Calu3 (cell line): ENCODE measurements around the gene PTPN21. TPM values are rescaled to one million over a fixed set of nuclear protein-coding genes. Genes with fewer than 3 reads are reported as not detected.

Source experiments
- BruUV-seq: library from RNA; stranded (reverse); fragments of 400-500 nt; replicated peaks from 2 replicates; lab custom pipeline; 2021; lab: Mats Ljungman, UMichigan
- CTCF ChIA-PET: fragments of 300-600 bp; sonication (Branson Sonifier 250); formaldehyde crosslinking; loops from one replicate; lab custom pipeline; 2022; ENCODE audit warnings: antibody characterized with exemption; lab: Charles Lee
- DNase-seq: peaks from one replicate; pipeline ENCODE4 v3.0.0; 2022
- H3K27ac Mint-ChIP-seq: one replicate; pipeline ENCODE4 v1.8.0; 2022; ENCODE audit warnings: mixed read lengths; ENCODE audit not compliant: unreplicated experiment
- H3K27me3 Mint-ChIP-seq: one replicate; pipeline ENCODE4 v1.8.0; 2022; ENCODE audit warnings: mixed read lengths; ENCODE audit not compliant: unreplicated experiment
- H3K36me3 Mint-ChIP-seq: one replicate; pipeline ENCODE4 v1.8.0; 2022; ENCODE audit warnings: mild to moderate bottlenecking, moderate library complexity, mixed read lengths; ENCODE audit not compliant: insufficient read depth, unreplicated experiment
- H3K4me1 Mint-ChIP-seq: one replicate; pipeline ENCODE4 v1.8.0; 2022; ENCODE audit warnings: mild to moderate bottlenecking, low read depth, mixed read lengths; ENCODE audit not compliant: unreplicated experiment
- H3K4me3 Mint-ChIP-seq: one replicate; pipeline ENCODE4 v1.8.0; 2022; ENCODE audit warnings: mild to moderate bottlenecking, low read depth, moderate library complexity, mixed read lengths; ENCODE audit not compliant: unreplicated experiment
- H3K9me3 Mint-ChIP-seq: one replicate; pipeline ENCODE4 v1.8.0; 2022; ENCODE audit warnings: low read depth, mixed read lengths; ENCODE audit not compliant: unreplicated experiment
- intact Hi-C: fragments of 100-400 bp; cut with micrococcal nuclease; formaldehyde crosslinking; loops from one replicate; pipeline ENCODE4 v1.10.0; 2022; ENCODE audit not compliant: unreplicated experiment
- total RNA-seq: library from RNA; stranded (reverse); gene quantifications from 2 replicates; pipeline ENCODE4 v1.2.3, GENCODE V29; 2022
- TF ChIP-seq, protein P1 (sequence below): fragments of 200-600 bp; IDR thresholded peaks from one replicate; pipeline ENCODE4 v1.8.0; 2022; ENCODE audit warnings: antibody characterized with exemption; ENCODE audit not compliant: unreplicated experiment

Gene PTPN21
- total RNA-seq, 1 experiment from 2014 or later, result 10.0 TPM

DNA sequence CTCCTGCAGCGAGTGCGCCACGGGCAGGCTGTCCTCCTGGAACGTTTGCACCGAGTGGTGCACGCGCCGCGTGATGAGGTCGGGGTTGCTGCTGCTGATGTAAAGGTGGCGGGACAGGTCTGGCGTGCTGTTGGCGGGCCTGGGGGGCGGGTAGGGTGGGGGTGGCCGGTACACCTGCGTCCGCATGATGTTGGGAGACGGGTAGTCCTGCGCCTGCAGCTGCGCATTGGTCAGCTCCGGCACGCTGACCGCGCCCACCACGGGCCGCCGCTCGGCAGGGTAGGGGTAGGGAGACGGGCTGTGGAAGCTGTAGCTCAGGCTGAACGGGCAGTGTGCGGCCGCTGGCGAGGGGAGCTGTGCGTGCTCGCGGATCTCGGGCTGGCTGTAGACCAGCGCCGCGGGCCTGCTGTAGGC is 75.2 kb downstream of the PTPN21 start:
- TF ChIP-seq, protein P1, sequence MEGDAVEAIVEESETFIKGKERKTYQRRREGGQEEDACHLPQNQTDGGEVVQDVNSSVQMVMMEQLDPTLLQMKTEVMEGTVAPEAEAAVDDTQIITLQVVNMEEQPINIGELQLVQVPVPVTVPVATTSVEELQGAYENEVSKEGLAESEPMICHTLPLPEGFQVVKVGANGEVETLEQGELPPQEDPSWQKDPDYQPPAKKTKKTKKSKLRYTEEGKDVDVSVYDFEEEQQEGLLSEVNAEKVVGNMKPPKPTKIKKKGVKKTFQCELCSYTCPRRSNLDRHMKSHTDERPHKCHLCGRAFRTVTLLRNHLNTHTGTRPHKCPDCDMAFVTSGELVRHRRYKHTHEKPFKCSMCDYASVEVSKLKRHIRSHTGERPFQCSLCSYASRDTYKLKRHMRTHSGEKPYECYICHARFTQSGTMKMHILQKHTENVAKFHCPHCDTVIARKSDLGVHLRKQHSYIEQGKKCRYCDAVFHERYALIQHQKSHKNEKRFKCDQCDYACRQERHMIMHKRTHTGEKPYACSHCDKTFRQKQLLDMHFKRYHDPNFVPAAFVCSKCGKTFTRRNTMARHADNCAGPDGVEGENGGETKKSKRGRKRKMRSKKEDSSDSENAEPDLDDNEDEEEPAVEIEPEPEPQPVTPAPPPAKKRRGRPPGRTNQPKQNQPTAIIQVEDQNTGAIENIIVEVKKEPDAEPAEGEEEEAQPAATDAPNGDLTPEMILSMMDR, result no peak
- intact Hi-C loops, result no loop called here
- BruUV-seq, result no TSS peak
- Mint-ChIP-seq H3K36me3 (no peaks in the 10 kb centered on the region), H3K4me1 (no peaks in the 10 kb centered on the region), H3K27me3 (no peaks in the 10 kb centered on the region), H3K27ac (no peak overlapping the region), H3K9me3 (no peaks in the 10 kb centered on the region), H3K4me3 (no peak overlapping the region)
- CTCF ChIA-PET, result no interaction called here
- no peak for DNase-seq

DNA sequence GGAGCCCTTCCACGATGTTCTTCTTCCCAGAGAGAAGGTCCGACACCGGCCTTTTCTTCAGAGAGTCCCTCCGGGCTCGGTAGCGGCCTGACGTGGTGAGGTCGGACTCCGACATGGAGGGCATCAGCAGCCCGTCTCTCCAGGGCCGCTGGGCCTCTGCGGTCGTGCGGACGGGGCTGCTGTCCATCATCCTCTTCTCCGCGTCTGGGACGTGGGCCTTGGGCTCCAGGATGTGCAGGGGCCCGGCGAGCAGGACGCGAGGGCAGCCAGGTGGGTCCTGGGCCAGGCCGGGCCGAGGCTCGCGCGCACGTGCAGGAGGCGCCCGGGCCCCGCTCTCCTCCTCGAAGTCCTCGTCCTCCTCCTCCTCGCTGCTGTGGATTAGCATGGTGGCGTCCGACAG is 75.9 kb downstream of the PTPN21 start:
- BruUV-seq, result no TSS peak
- intact Hi-C loops, result no loop called here
- CTCF ChIA-PET, result no interaction called here
- Mint-ChIP-seq H3K9me3 (no peaks in the 10 kb centered on the region), H3K36me3 (no peaks in the 10 kb centered on the region), H3K27ac (no peak overlapping the region), H3K27me3 (no peaks in the 10 kb centered on the region), H3K4me3 (no peak overlapping the region), H3K4me1 (no peaks in the 10 kb centered on the region)
- TF ChIP-seq, protein P1, result no peak
- DNase-seq, result no peak

DNA sequence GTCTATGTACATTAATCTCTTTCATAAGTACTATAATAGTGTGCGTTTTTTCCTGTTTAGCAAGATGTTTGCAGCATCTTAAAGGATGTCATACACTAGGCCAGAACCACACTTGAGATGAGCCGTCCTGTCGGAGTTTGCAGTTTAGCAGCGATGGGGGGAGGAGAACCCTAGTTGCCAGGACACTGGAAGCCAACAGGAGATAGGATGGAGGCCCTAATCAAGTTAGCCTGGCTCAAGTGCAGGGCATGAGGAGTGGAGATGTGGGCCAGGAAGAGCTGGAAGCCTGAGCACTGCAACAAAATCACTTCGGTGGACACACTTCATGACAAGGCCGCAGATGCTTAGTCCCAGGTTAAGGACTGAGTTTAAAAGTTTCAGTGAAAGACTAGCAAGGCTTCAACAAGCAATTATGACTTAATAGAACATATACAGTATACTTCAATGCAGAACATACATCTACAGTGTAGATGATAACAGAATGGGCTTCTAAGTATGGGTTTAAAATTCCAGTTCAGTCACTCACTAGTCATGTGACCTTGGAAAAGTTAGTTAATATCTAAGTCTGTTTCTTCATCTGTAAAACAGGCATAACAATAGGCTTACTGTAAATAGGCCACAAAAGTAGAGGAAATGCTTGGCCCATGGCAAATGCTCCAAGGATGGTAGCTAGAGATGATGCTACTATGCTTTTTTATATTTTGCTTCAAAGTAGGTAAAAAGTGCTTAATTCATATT is 77.1 kb downstream of the PTPN21 start:
- no peak overlapping the region for H3K4me3 Mint-ChIP-seq
- no peak for DNase-seq
- intact Hi-C loops, result no loop called here
- no peaks in the 10 kb centered on the region for H3K27me3 Mint-ChIP-seq
- no peaks in the 10 kb centered on the region for H3K4me1 Mint-ChIP-seq
- no peaks in the 10 kb centered on the region for H3K36me3 Mint-ChIP-seq
- no peaks in the 10 kb centered on the region for H3K9me3 Mint-ChIP-seq
- CTCF ChIA-PET, result no interaction called here
- no TSS peak for BruUV-seq
- TF ChIP-seq, protein P1, result no peak
- H3K27ac Mint-ChIP-seq, result no peak overlapping the region

- no peaks in the 10 kb centered on the region for H3K4me1 Mint-ChIP-seq
- intact Hi-C loops, result no loop called here
Observed at GRCh38 chr14:88476825-88477224, 78.0 kb downstream of the PTPN21 start.

More at GRCh38 chr14:88476825-88477224, 78.0 kb downstream of the PTPN21 start:
- Mint-ChIP-seq H3K36me3 (no peaks in the 10 kb centered on the region), H3K27me3 (no peaks in the 10 kb centered on the region), H3K27ac (no peak overlapping the region), H3K9me3 (no peaks in the 10 kb centered on the region), H3K4me3 (no peak overlapping the region)
- BruUV-seq, result no TSS peak
- CTCF ChIA-PET, result no interaction called here
- no peak for DNase-seq
- TF ChIP-seq, protein P1, result no peak
